K562 (cell line): ENCODE data around the gene NTN4. TPM values are rescaled to one million over a fixed set of nuclear protein-coding genes. Genes with fewer than 3 reads are reported as not detected.

ENCODE experiments used
- ATAC-seq: fragments of 200-7000 bp; cut with Tn5 transposase; 3 replicates; pipeline ENCODE4 v1.9.1; 2020; ENCODE audit warnings: moderate library complexity
- BruUV-seq: library from RNA; stranded (reverse); fragments of 400-500 nt; replicated peaks from 2 replicates; lab custom pipeline; 2021; lab: Mats Ljungman, UMichigan
- CTCF ChIA-PET: fragments of 300-600 bp; formaldehyde crosslinking; extraction: SDS; loops from one replicate; lab custom pipeline; 2021; ENCODE audit warnings: low intra/inter-chr PET ratio; lab: Yijun Ruan, JAX
- POLR2A ChIA-PET: fragments of 300-600, 350-650 bp; sonication (Branson Sonifier 250); formaldehyde crosslinking; extraction: SDS; loops from one replicate; lab custom pipeline; 2021; ENCODE audit warnings: antibody characterized with exemption, inconsistent platforms; lab: Yijun Ruan, JAX
- DNase-seq, 4 experiments: peaks; one replicate each; pipeline versions ENCODE4 v3.0.0 to v3.0.0-alpha.2; 2011 to 2018; ENCODE audit warnings: low spot score in 3 of 4, mixed read lengths in 3 of 4; ENCODE audit errors: extremely low read depth in 1 of 4
- FAIRE-seq: peaks from 2 replicates; lab custom pipeline; 2011; peaks lifted over from hg19 to GRCh38; lab: Jason Lieb, UNC
- H2AFZ ChIP-seq: 2 replicates; pipeline ENCODE4 v1.6.0; 2011; ENCODE audit warnings: low read depth, low read length, control low read depth, inconsistent platforms
- H3K27ac ChIP-seq: fragments of 200-600 bp; 3 replicates; pipeline ENCODE4 v1.8.0; 2011; ENCODE audit warnings: low read depth, mild to moderate bottlenecking, control low read depth, inconsistent platforms, low read length, moderate library complexity, mixed read lengths; ENCODE audit errors: extremely low read depth
- H3K27me3 ChIP-seq, 2 experiments: fragments of 300-600 bp in 1 of 2; 2 replicates in 1 of 2; 3 replicates in 1 of 2; pipeline versions ENCODE4 v1.6.0 to v1.8.0; 2011; ENCODE audit warnings: inconsistent platforms in 2 of 2, low read length in 2 of 2, mild to moderate bottlenecking in 1 of 2, mixed read lengths in 1 of 2, moderate library complexity in 1 of 2; ENCODE audit not compliant: control insufficient read depth in 2 of 2, insufficient read depth in 2 of 2
- H3K36me3 ChIP-seq: fragments of 300-600 bp; 3 replicates; pipeline ENCODE4 v1.8.0; 2011; ENCODE audit warnings: mild to moderate bottlenecking, low read length, inconsistent platforms; ENCODE audit not compliant: control insufficient read depth, insufficient read depth
- H3K4me1 ChIP-seq, 2 experiments: fragments of 200-600 bp in 1 of 2; replicated peaks in 1 of 2; 2 replicates in 1 of 2; 3 replicates in 1 of 2; pipeline versions ENCODE4 v1.5.1 to v1.8.0; 2011; ENCODE audit warnings: inconsistent platforms in 2 of 2, low read length in 2 of 2, mild to moderate bottlenecking in 1 of 2, mixed read lengths in 1 of 2, moderate library complexity in 1 of 2; ENCODE audit not compliant: control insufficient read depth in 2 of 2, insufficient read depth in 2 of 2
- H3K4me2 ChIP-seq: 2 replicates; pipeline ENCODE4 v1.6.1; 2011; ENCODE audit warnings: low read length, control low read depth, inconsistent platforms, mixed read lengths; ENCODE audit not compliant: insufficient read depth
- H3K4me3 ChIP-seq: fragments of 200-600 bp; sonication (generic), shearing (Covaris generic); 2 replicates; pipeline ENCODE4 v1.5.1; 2016; ENCODE audit warnings: control low read depth, inconsistent platforms
- H3K79me2 ChIP-seq: fragments of 200-600 bp; 3 replicates; pipeline ENCODE4 v1.8.0; 2011; ENCODE audit warnings: low read length, inconsistent platforms; ENCODE audit not compliant: control insufficient read depth, insufficient read depth
- H3K9ac ChIP-seq, 2 experiments: 2 replicates each; pipeline versions ENCODE4 v1.6.0 to v1.6.1; 2011; ENCODE audit warnings: low read depth in 2 of 2, low read length in 2 of 2, control low read depth in 1 of 2, inconsistent platforms in 1 of 2, mild to moderate bottlenecking in 1 of 2, mixed read lengths in 1 of 2; ENCODE audit not compliant: insufficient read depth in 1 of 2
- H3K9me1 ChIP-seq: one replicate; pipeline ENCODE4 v1.6.0; 2011; ENCODE audit warnings: inconsistent platforms, mild to moderate bottlenecking, low read length, moderate library complexity; ENCODE audit not compliant: control insufficient read depth, insufficient read depth
- H3K9me3 ChIP-seq: replicated peaks from 2 replicates; pipeline ENCODE4 v1.5.1; 2011; ENCODE audit warnings: low read depth, low read length, inconsistent platforms; ENCODE audit not compliant: control insufficient read depth, insufficient read depth
- H4K20me1 ChIP-seq: replicated peaks from 2 replicates; pipeline ENCODE4 v1.6.1; 2011; ENCODE audit warnings: low read length, inconsistent platforms, mixed read lengths; ENCODE audit not compliant: control insufficient read depth, insufficient read depth
- CBFB ChIP-seq: sonication (generic); formaldehyde crosslinking; IDR thresholded peaks from 2 replicates; pipeline ENCODE4 v1.4.0; 2020; ENCODE audit warnings: mild to moderate bottlenecking, missing genetic modification reagents
- CREM ChIP-seq: IDR thresholded peaks from 2 replicates; pipeline ENCODE4 v1.6.1; 2014; ENCODE audit warnings: antibody characterized with exemption, low read depth
- GABPA ChIP-seq: fragments of 200-800 bp; sonication (Bioruptor generic); conservative IDR thresholded peaks from 2 replicates; pipeline ENCODE4 v1.6.1; 2016; ENCODE audit warnings: low read depth, missing genetic modification characterization, missing compliant biosample characterization
- RAD51 ChIP-seq: fragments of 450-650 bp; IDR thresholded peaks from 2 replicates; pipeline ENCODE4 v1.7.1; 2016; ENCODE audit warnings: low read depth, mild to moderate bottlenecking, borderline replicate concordance
- TAF1 ChIP-seq: IDR thresholded peaks from 2 replicates; pipeline ENCODE4 v1.6.1; 2011; ENCODE audit warnings: mild to moderate bottlenecking, low read length, moderate library complexity; ENCODE audit not compliant: insufficient read depth, control insufficient read depth, severe bottlenecking; ENCODE audit errors: extremely low read depth
- WGBS: fragments of 100-300 bp; shearing (Covaris generic); methylation state at CpG from one replicate; pipeline ENCODE4 v1.1.6; 2016; ENCODE audit warnings: low coverage, mixed read lengths; ENCODE audit not compliant: insufficient coverage; ENCODE audit errors: missing lambda C conversion rate; 5-methylcytosine and 5-hydroxymethylcytosine counted together
- in situ Hi-C: fragments of 300-500 bp; cut with MboI; formaldehyde crosslinking; loops from 4 replicates; pipeline ENCODE4 v1.15.0; 2018; ENCODE audit warnings: inconsistent platforms, mixed read lengths
- intact Hi-C: fragments of 100-400 bp; cut with micrococcal nuclease; formaldehyde crosslinking; loops from 2 replicates; pipeline ENCODE4 v1.14.2; 2022
- polyA plus RNA-seq, 8 experiments: library from polyadenylated mRNA; depleted of rRNA in 4 of 8; stranded (reverse) in 5 of 8; unstranded in 3 of 8; fragments of >200 nt; fragmentation: Nextera tagmentation in 2 of 8; fragmentation: Illumina TruSeq in 1 of 8; extraction: Ambion mirVana in 2 of 8; extraction: Trizol in 1 of 8; gene quantifications; 2 replicates each; pipeline versions ENCODE4 v1.2.1 to v1.2.3, GENCODE V29; 2011 to 2014; ENCODE audit warnings: inconsistent platforms in 1 of 8, missing spikeins in 1 of 8
- total RNA-seq, 7 experiments: library from RNA; depleted of rRNA in 6 of 7; stranded (reverse); fragments of >200 nt in 6 of 7; fragmentation: Illumina TruSeq in 2 of 7; extraction: Trizol in 2 of 7; gene quantifications; 2 replicates each; pipeline versions ENCODE4 v1.2.1 to v1.2.3, GENCODE V29; 2011 to 2021; ENCODE audit warnings: low replicate concordance in 1 of 7
- TF ChIP-seq, protein P1 (sequence below), 2 experiments: fragments of 150-350 bp in 1 of 2; IDR thresholded peaks; 2 replicates each; pipeline ENCODE4 v1.6.1; 2012 to 2016; ENCODE audit warnings: low read depth in 2 of 2, low read length in 2 of 2, mild to moderate bottlenecking in 1 of 2, moderate library complexity in 1 of 2
- TF ChIP-seq, protein P2 (sequence below): fragments of 450-650 bp; IDR thresholded peaks from 2 replicates; pipeline ENCODE4 v1.6.1; 2016

Gene NTN4
- total and polyA plus RNA-seq, 9 of the 15 experiments (the other 6 are each of a cell fraction or from before 2014, with no cell fraction given): 0.13 TPM; not detected in 8

DNA sequence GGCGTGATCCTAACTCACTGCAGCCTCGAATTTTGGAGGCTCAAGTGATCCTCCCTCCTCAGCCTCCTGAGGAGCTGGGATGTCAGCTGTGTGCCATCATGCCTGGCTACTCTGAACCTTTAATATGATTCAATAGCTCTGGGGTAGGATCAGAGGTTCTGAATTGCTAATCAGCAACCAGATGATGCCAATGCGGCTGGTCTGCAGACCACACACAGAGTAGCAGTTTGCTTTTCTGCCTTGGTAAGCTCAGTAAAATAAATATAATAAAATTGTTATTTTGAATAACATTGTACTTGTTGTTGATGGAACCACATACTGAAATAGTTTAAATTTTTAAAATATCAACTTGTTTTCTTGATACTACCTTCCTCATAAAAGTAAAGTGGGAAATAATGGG lies 86.6 kb downstream of the NTN4 start:
- POLR2A ChIA-PET: interaction anchor here (1.2 kb wide), 1 partner anchor 13 kb away, joined by 3 read pairs; no protein-coding TSS in a partner anchor
- CTCF ChIA-PET: no interaction called here
- Histone ChIP-seq H3K4me2 (no peak overlapping the region), H3K79me2 (no peaks in the 10 kb centered on the region), H3K4me3 (no peak overlapping the region), H3K36me3 (no peaks in the 10 kb centered on the region), H2AFZ (no peak overlapping the region), H3K9me1 (no peaks in the 10 kb centered on the region), H3K4me1 (no peaks in the 10 kb centered on the region), H3K27ac (no peak overlapping the region), H3K9me3 (no peaks in the 10 kb centered on the region), H4K20me1 (no peaks in the 10 kb centered on the region), H3K27me3 (no peaks in the 10 kb centered on the region), H3K9ac (no peak overlapping the region)
- DNase-seq: no peak
- in situ Hi-C loops: no loop called here
- BruUV-seq: no TSS peak
- intact Hi-C loops: no loop called here
- 0% methylated on average over 3 of the region's 3 CpGs for WGBS
- no peak for FAIRE-seq
- ATAC-seq: no peak
- TF ChIP-seq, protein P1, sequence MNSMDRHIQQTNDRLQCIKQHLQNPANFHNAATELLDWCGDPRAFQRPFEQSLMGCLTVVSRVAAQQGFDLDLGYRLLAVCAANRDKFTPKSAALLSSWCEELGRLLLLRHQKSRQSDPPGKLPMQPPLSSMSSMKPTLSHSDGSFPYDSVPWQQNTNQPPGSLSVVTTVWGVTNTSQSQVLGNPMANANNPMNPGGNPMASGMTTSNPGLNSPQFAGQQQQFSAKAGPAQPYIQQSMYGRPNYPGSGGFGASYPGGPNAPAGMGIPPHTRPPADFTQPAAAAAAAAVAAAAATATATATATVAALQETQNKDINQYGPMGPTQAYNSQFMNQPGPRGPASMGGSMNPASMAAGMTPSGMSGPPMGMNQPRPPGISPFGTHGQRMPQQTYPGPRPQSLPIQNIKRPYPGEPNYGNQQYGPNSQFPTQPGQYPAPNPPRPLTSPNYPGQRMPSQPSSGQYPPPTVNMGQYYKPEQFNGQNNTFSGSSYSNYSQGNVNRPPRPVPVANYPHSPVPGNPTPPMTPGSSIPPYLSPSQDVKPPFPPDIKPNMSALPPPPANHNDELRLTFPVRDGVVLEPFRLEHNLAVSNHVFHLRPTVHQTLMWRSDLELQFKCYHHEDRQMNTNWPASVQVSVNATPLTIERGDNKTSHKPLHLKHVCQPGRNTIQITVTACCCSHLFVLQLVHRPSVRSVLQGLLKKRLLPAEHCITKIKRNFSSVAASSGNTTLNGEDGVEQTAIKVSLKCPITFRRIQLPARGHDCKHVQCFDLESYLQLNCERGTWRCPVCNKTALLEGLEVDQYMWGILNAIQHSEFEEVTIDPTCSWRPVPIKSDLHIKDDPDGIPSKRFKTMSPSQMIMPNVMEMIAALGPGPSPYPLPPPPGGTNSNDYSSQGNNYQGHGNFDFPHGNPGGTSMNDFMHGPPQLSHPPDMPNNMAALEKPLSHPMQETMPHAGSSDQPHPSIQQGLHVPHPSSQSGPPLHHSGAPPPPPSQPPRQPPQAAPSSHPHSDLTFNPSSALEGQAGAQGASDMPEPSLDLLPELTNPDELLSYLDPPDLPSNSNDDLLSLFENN (IDR thresholded peaks at IDR 0.05; ENCODE audit: low read depth in 2 of 2, low read length in 2 of 2): no peak
- no peak for TF ChIP-seq TAF1
- TF ChIP-seq GABPA: no peak
- TF ChIP-seq CREM: no peak
- TF ChIP-seq, protein P2, sequence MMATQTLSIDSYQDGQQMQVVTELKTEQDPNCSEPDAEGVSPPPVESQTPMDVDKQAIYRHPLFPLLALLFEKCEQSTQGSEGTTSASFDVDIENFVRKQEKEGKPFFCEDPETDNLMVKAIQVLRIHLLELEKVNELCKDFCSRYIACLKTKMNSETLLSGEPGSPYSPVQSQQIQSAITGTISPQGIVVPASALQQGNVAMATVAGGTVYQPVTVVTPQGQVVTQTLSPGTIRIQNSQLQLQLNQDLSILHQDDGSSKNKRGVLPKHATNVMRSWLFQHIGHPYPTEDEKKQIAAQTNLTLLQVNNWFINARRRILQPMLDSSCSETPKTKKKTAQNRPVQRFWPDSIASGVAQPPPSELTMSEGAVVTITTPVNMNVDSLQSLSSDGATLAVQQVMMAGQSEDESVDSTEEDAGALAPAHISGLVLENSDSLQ: no peak
- TF ChIP-seq CBFB (CRISPR knock-in tag): no peak
- no peak for TF ChIP-seq RAD51
